Uterus (tissue), 4 donors: ENCODE data around the gene LMNB1. TPM values are rescaled to one million over a fixed set of nuclear protein-coding genes. Genes with fewer than 3 reads are reported as not detected.

Experiments
- DNase-seq, 2 donors: peaks; one replicate each; pipeline ENCODE4 v3.0.0-alpha.2; 2019 to 2020
- H3K27ac ChIP-seq, 2 donors: fragments of 200-600 bp; sonication (generic); 1 replicate in 1 of 2; 2 replicates in 1 of 2; pipeline ENCODE4 v1.5.1; 2016 to 2018
- H3K27me3 ChIP-seq, 2 donors: fragments of 200-600 bp; sonication (generic); one replicate each; pipeline ENCODE4 v1.5.1; 2018 to 2019; ENCODE audit warnings: control low read depth in 1 of 2
- H3K36me3 ChIP-seq, 2 donors: fragments of 200-600 bp; sonication (generic); one replicate each; pipeline ENCODE4 v1.5.1; 2019; ENCODE audit warnings: control low read depth in 1 of 2
- H3K4me1 ChIP-seq, 2 donors: fragments of 200-600 bp; sonication (generic); one replicate each; pipeline ENCODE4 v1.5.1; 2018 to 2019; ENCODE audit warnings: control low read depth in 1 of 2
- H3K4me3 ChIP-seq, 2 donors: fragments of 200-600 bp; sonication (generic); 1 replicate in 1 of 2; 2 replicates in 1 of 2; pipeline ENCODE4 v1.5.1; 2018 to 2019; ENCODE audit warnings: mild to moderate bottlenecking in 1 of 2
- H3K9me3 ChIP-seq, 2 donors: fragments of 200-600 bp; sonication (generic); one replicate each; pipeline ENCODE4 v1.5.1; 2019; ENCODE audit warnings: control low read depth in 1 of 2
- POLR2A ChIP-seq, 2 donors: fragments of 450-650 bp; IDR thresholded peaks; one replicate each; pipeline ENCODE4 v1.6.1; 2016; ENCODE audit warnings: antibody characterized with exemption in 2 of 2, mild to moderate bottlenecking in 1 of 2, moderate library complexity in 1 of 2
- intact Hi-C: fragments of 100-400 bp; cut with DNase I; formaldehyde crosslinking; loops from one replicate; pipeline ENCODE4 v1.15.1; 2023; ENCODE audit warnings: low total_unique reads
- total RNA-seq, 4 donors: library from RNA; depleted of rRNA in 3 of 4; stranded (reverse); fragments of >200 nt in 3 of 4; gene quantifications; one replicate each; pipeline versions ENCODE4 v1.1.0 to v1.2.4, GENCODE V29; 2014 to 2023
- TF ChIP-seq, protein P1 (sequence below), 4 experiments: fragments of 200-600 bp in 2 of 4; fragments of 450-650 bp in 2 of 4; sonication (generic) in 2 of 4; IDR thresholded peaks; one replicate each; pipeline ENCODE4 v1.5.1; 2016 to 2019; ENCODE audit warnings: antibody characterized with exemption in 4 of 4, mild to moderate bottlenecking in 2 of 4, moderate library complexity in 1 of 4
- donor health status: DM: yes; HTN: yes; CAD: no.

The LMNB1 gene
- total RNA-seq, 4 donors from 2014 or later = 0.29 to 66.7 (median 3.6) TPM

DNA sequence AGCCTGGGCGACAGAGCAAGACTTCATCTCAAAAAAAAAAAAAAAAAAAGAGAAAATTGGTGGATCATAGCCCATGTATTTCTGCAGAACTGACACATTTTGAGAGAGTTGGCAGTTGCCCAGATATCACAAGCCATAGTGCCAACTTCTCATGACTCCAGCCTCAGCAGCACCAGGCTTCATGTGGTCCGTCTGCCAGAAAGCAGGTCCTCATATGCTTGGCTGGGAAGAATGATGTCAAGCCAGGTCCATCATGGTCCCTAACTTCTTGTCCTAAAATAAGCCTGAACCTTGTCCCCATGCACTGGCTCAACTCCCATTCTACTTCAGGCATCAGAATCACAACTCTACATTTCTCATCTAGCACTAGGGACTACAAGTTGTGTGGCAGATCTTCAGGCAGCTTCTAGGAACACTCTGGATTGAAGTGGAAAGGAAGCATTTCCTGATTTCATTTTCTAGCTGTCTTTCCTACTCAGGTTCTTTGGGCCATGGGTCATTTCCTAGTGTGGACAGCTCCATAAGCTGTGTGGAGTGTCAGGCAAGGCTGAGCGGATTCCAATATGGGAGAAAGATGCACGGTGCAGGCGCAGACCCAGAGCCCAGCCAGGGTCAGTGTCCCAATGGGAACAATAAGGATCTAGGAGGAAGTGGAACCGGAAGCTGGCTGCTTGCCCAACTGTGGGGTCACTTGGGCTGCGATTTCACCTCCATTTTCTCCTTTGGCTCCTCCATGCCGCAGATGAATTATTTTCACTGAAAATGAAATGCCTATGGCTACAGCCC, 90.1 kb downstream of the LMNB1 start:
- Histone ChIP-seq H3K4me3 (no peak overlapping the region), H3K27ac (no peak overlapping the region), H3K4me1 (no peaks in the 10 kb centered on the region), H3K27me3 (no peaks in the 10 kb centered on the region), H3K36me3 (no peaks in the 10 kb centered on the region), H3K9me3 (no peaks in the 10 kb centered on the region)
- no peak for DNase-seq
- no peak for TF ChIP-seq POLR2A (IDR thresholded peaks at IDR 0.05)
- intact Hi-C loops = no loop called here

DNA sequence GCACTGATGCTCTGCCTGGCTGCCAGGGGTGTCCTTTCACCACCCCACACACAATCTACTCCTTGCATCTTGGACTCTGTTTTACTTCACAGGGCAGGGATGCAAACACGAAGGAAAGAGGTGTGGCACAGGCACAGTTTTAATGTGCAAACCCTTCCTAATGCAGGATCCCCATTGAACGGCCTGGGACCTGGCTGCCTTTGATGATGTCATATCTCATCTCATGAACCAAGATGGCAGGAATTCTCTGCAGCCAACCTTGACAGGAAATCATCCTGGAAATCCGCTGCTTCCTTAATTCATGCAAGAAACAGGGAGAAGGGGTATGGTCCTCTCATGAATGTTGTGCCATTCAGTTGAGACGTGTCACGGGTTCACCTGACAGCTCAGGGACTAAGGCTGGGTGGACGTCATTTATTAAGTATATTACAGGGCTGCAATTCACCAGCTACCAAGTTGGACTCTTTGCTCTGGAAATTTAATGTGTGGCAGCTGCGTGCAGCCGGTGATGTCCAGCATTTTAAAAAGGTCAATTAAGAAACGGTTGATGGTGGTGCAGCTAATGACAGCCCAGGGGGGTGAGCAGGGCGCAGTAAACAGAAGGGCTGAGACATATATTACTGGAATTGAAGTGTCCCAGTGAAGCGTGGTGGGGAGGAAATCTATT, 91.5 kb downstream of the LMNB1 start:
- H3K4me1 ChIP-seq = no peaks in the 10 kb centered on the region
- no peaks in the 10 kb centered on the region for H3K27me3 ChIP-seq
- no peak overlapping the region for H3K4me3 ChIP-seq
- no peak for TF ChIP-seq POLR2A (IDR thresholded peaks at IDR 0.05)
- TF ChIP-seq, protein P1, sequence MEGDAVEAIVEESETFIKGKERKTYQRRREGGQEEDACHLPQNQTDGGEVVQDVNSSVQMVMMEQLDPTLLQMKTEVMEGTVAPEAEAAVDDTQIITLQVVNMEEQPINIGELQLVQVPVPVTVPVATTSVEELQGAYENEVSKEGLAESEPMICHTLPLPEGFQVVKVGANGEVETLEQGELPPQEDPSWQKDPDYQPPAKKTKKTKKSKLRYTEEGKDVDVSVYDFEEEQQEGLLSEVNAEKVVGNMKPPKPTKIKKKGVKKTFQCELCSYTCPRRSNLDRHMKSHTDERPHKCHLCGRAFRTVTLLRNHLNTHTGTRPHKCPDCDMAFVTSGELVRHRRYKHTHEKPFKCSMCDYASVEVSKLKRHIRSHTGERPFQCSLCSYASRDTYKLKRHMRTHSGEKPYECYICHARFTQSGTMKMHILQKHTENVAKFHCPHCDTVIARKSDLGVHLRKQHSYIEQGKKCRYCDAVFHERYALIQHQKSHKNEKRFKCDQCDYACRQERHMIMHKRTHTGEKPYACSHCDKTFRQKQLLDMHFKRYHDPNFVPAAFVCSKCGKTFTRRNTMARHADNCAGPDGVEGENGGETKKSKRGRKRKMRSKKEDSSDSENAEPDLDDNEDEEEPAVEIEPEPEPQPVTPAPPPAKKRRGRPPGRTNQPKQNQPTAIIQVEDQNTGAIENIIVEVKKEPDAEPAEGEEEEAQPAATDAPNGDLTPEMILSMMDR (IDR thresholded peaks at IDR 0.05) = no peak
- no peak overlapping the region for H3K27ac ChIP-seq
- intact Hi-C loops = no loop called here
- no peaks in the 10 kb centered on the region for H3K9me3 ChIP-seq
- no peaks in the 10 kb centered on the region for H3K36me3 ChIP-seq
- no peak for DNase-seq

GRCh38 chr5:126869005-126869451, 92.1 kb downstream of the LMNB1 start:
- H3K27ac ChIP-seq = no peak overlapping the region
- no peaks in the 10 kb centered on the region for H3K9me3 ChIP-seq
- H3K27me3 ChIP-seq = no peaks in the 10 kb centered on the region
- intact Hi-C loops = no loop called here
- no peak for DNase-seq
- H3K4me3 ChIP-seq = no peak overlapping the region
- no peak for TF ChIP-seq POLR2A (IDR thresholded peaks at IDR 0.05)
- TF ChIP-seq, protein P1 (IDR thresholded peaks at IDR 0.05) = no peak
- H3K36me3 ChIP-seq = no peaks in the 10 kb centered on the region
- H3K4me1 ChIP-seq = no peaks in the 10 kb centered on the region

DNA sequence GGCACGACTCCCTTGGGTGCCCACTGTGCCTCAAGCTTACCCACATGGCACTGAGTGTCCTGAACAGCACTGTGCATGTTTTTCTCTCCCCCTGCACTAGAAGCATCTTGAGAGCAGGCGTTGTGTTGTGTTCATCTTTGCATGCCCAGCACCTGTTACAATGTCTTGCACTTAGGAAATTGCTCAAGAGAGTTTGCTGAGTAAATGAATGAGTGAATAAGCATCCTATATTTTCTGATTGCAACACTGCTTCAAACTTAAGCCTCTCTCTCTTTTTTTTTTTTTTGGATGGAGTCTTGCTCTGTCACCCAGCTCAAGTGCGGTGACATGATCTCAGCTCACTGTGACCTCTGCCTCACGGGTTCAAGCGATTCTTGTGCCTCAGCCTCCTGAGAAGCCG, 94.5 kb downstream of the LMNB1 start:
- intact Hi-C loops = no loop called here
- Histone ChIP-seq H3K4me3 (no peak overlapping the region), H3K9me3 (no peaks in the 10 kb centered on the region), H3K4me1 (no peaks in the 10 kb centered on the region), H3K36me3 (no peaks in the 10 kb centered on the region), H3K27ac (no peak overlapping the region), H3K27me3 (no peaks in the 10 kb centered on the region)
- no peak for TF ChIP-seq POLR2A (IDR thresholded peaks at IDR 0.05)
- TF ChIP-seq, protein P1 (IDR thresholded peaks at IDR 0.05) = no peak
- no peak for DNase-seq

- no peak for TF ChIP-seq POLR2A (IDR thresholded peaks at IDR 0.05)
- no peaks in the 10 kb centered on the region for H3K4me1 ChIP-seq
- DNase-seq = no peak
- intact Hi-C loops = no loop called here
- no peak overlapping the region for H3K27ac ChIP-seq
- H3K36me3 ChIP-seq = no peaks in the 10 kb centered on the region
- H3K9me3 ChIP-seq = no peaks in the 10 kb centered on the region
- no peaks in the 10 kb centered on the region for H3K27me3 ChIP-seq
- H3K4me3 ChIP-seq = no peak overlapping the region
Observed at GRCh38 chr5:126872561-126873354, 95.8 kb downstream of the LMNB1 start.
